GM12878 (cell line): ENCODE data around the gene RABL6. TPM values are rescaled to one million over a fixed set of nuclear protein-coding genes. Genes with fewer than 3 reads are reported as not detected.

Source experiments
- ATAC-seq: fragments of 200-7000 bp; cut with Tn5 transposase; 3 replicates; pipeline ENCODE4 v1.9.1; 2020; ENCODE audit warnings: mild to moderate bottlenecking, moderate library complexity
- BruUV-seq: library from RNA; stranded (reverse); fragments of 400-500 nt; replicated peaks from 2 replicates; lab custom pipeline; 2021; lab: Mats Ljungman, UMichigan
- CTCF ChIA-PET: fragments of 300-600 bp; sonication (Branson Sonifier 250); formaldehyde crosslinking; extraction: SDS; loops from one replicate; lab custom pipeline; 2021; ENCODE audit warnings: inconsistent platforms; lab: Yijun Ruan, JAX
- POLR2A ChIA-PET: fragments of 350-600 bp; formaldehyde crosslinking; extraction: SDS; loops from one replicate; lab custom pipeline; 2021; ENCODE audit warnings: inconsistent platforms; lab: Charles Lee
- RAD21 ChIA-PET: fragments of 300-600 bp; sonication (Branson Sonifier 250); formaldehyde crosslinking; loops from one replicate; lab custom pipeline; 2023; ENCODE audit warnings: antibody characterized with exemption; ENCODE audit not compliant: unreplicated experiment; lab: Charles Lee
- SMC1A ChIA-PET: fragments of 300-600 bp; sonication (Branson Sonifier 250); formaldehyde crosslinking; loops from one replicate; lab custom pipeline; 2023; ENCODE audit not compliant: unreplicated experiment, uncharacterized antibody; lab: Charles Lee
- DNase-seq: peaks from one replicate; pipeline ENCODE4 v3.0.0-alpha.2; 2011; ENCODE audit warnings: low read depth, low spot score
- FAIRE-seq: peaks from 3 replicates; lab custom pipeline; 2011; peaks lifted over from hg19 to GRCh38; lab: Jason Lieb, UNC
- H2AFZ ChIP-seq: 2 replicates; pipeline ENCODE4 v1.6.0; 2011; ENCODE audit warnings: low read depth, low read length, control low read depth; ENCODE audit not compliant: control insufficient read depth
- H3K27ac ChIP-seq: 2 replicates; pipeline ENCODE4 v1.5.1; 2011; ENCODE audit warnings: control low read depth; ENCODE audit not compliant: control insufficient read depth, insufficient read depth
- H3K27me3 ChIP-seq, 2 experiments: replicated peaks in 1 of 2; 2 replicates each; pipeline versions ENCODE4 v1.6.0 to v1.6.1; 2011; ENCODE audit warnings: low read length in 1 of 2; ENCODE audit not compliant: control insufficient read depth in 2 of 2, insufficient read depth in 2 of 2
- H3K36me3 ChIP-seq, 2 experiments: 2 replicates each; pipeline ENCODE4 v1.5.1; 2011; ENCODE audit warnings: low read length in 1 of 2; ENCODE audit not compliant: control insufficient read depth in 2 of 2, insufficient read depth in 2 of 2
- H3K4me1 ChIP-seq: 2 replicates; pipeline ENCODE4 v1.6.1; 2011; ENCODE audit warnings: mild to moderate bottlenecking, low read length, moderate library complexity, mixed read lengths; ENCODE audit not compliant: control insufficient read depth, insufficient read depth
- H3K4me2 ChIP-seq: 2 replicates; pipeline ENCODE4 v1.6.0; 2011; ENCODE audit warnings: control low read depth; ENCODE audit not compliant: control insufficient read depth, insufficient read depth
- H3K4me3 ChIP-seq: fragments of 200-600 bp; sonication (generic); 2 replicates; pipeline ENCODE4 v1.5.1; 2016
- H3K79me2 ChIP-seq: 2 replicates; pipeline ENCODE4 v1.6.0; 2011; ENCODE audit warnings: low read length; ENCODE audit not compliant: control insufficient read depth, insufficient read depth
- H3K9ac ChIP-seq: 2 replicates; pipeline ENCODE4 v1.8.0; 2011; ENCODE audit warnings: low read length, control low read depth, mixed read lengths; ENCODE audit not compliant: control insufficient read depth, insufficient read depth
- H3K9me3 ChIP-seq: replicated peaks from 3 replicates; pipeline ENCODE4 v1.5.1; 2011; ENCODE audit warnings: mild to moderate bottlenecking, low read length; ENCODE audit not compliant: control insufficient read depth, insufficient read depth
- H4K20me1 ChIP-seq: 2 replicates; pipeline ENCODE4 v1.6.0; 2011; ENCODE audit not compliant: control insufficient read depth, insufficient read depth
- JUND ChIP-seq: IDR thresholded peaks from 2 replicates; pipeline ENCODE4 v1.6.1; 2012; ENCODE audit warnings: low read depth, mild to moderate bottlenecking, low read length, improper control_type of control experiment, moderate library complexity
- MTA2 ChIP-seq: fragments of 450-650 bp; IDR thresholded peaks from 2 replicates; pipeline ENCODE4 v1.6.1; 2016; ENCODE audit warnings: low read depth, mild to moderate bottlenecking, moderate library complexity
- MYC ChIP-seq: IDR thresholded peaks from 2 replicates; pipeline ENCODE4 v1.6.1; 2011; ENCODE audit warnings: mild to moderate bottlenecking, low read length, moderate library complexity, inconsistent platforms; ENCODE audit not compliant: insufficient read depth, insufficient replicate concordance, insufficient read length, severe bottlenecking
- NFXL1 ChIP-seq: fragments of 450-650 bp; IDR thresholded peaks from 2 replicates; pipeline ENCODE4 v1.6.1; 2017; ENCODE audit warnings: antibody characterized with exemption, mild to moderate bottlenecking, borderline replicate concordance
- PML ChIP-seq: IDR thresholded peaks from 2 replicates; pipeline ENCODE4 v1.6.1; 2012; ENCODE audit warnings: low read length, inconsistent platforms
- POU2F2 ChIP-seq: IDR thresholded peaks from 3 replicates; pipeline ENCODE4 v1.6.1; 2011; ENCODE audit warnings: low read depth, mild to moderate bottlenecking, low read length, borderline replicate concordance
- SP1 ChIP-seq: IDR thresholded peaks from one replicate; pipeline ENCODE4 v1.6.1; 2011; ENCODE audit warnings: low read depth, low read length
- TAF1 ChIP-seq: IDR thresholded peaks from 2 replicates; pipeline ENCODE4 v1.6.1; 2011; ENCODE audit warnings: mild to moderate bottlenecking, low read depth, low read length, borderline replicate concordance
- ZNF207 ChIP-seq: fragments of 450-650 bp; IDR thresholded peaks from 2 replicates; pipeline ENCODE4 v1.6.1; 2014; ENCODE audit warnings: antibody characterized with exemption, mild to moderate bottlenecking, borderline replicate concordance
- WGBS: methylation state at CpG from one replicate; pipeline ENCODE4 v1.1.6; 2016; ENCODE audit warnings: low lambda C conversion rate; ENCODE audit not compliant: insufficient replicate concordance, insufficient coverage; ENCODE audit errors: missing lambda C conversion rate; 5-methylcytosine and 5-hydroxymethylcytosine counted together
- in situ Hi-C: fragments of 300-500 bp; cut with MboI; formaldehyde crosslinking; loops from 9 replicates; pipeline ENCODE4 v1.14.3; 2018; ENCODE audit warnings: mixed read lengths
- intact Hi-C: fragments of 100-400 bp; cut with micrococcal nuclease; formaldehyde crosslinking; loops from one replicate; pipeline ENCODE4 v1.14.2; 2022; ENCODE audit not compliant: unreplicated experiment
- polyA plus RNA-seq, 11 experiments: library from polyadenylated mRNA; depleted of rRNA in 4 of 11; unstranded in 6 of 11; stranded (reverse) in 5 of 11; fragments of >200 nt; fragmentation: Nextera tagmentation in 4 of 11; fragmentation: Illumina TruSeq in 1 of 11; extraction: Ambion mirVana in 4 of 11; extraction: Trizol in 1 of 11; gene quantifications; 1 replicate in 1 of 11; 2 replicates in 10 of 11; pipeline versions ENCODE4 v1.2.1 to v1.2.3, GENCODE V29; 2011 to 2016; ENCODE audit warnings: inconsistent platforms in 2 of 11, missing spikeins in 2 of 11, low read depth in 1 of 11
- total RNA-seq, 4 experiments: library from RNA; depleted of rRNA in 3 of 4; stranded (reverse); fragments of >200 nt in 3 of 4; fragmentation: Illumina TruSeq in 1 of 4; extraction: Trizol in 1 of 4; gene quantifications; 2 replicates each; pipeline versions ENCODE4 v1.2.1 to v1.2.3, GENCODE V29; 2013 to 2021
- TF ChIP-seq, protein P1 (sequence below): fragments of 450-650 bp; IDR thresholded peaks from 2 replicates; pipeline ENCODE4 v1.6.1; 2017; ENCODE audit warnings: mild to moderate bottlenecking, moderate library complexity
- TF ChIP-seq, protein P2 (sequence below): IDR thresholded peaks from 2 replicates; pipeline ENCODE4 v1.6.1; 2011; ENCODE audit warnings: borderline replicate concordance, low read depth, mild to moderate bottlenecking, moderate library complexity, low read length; ENCODE audit not compliant: insufficient read depth, poor library complexity, severe bottlenecking
- TF ChIP-seq, protein P3 (sequence below): fragments of 450-650 bp; IDR thresholded peaks from 2 replicates; pipeline ENCODE4 v1.6.1; 2017; ENCODE audit warnings: borderline replicate concordance

The RABL6 gene
- total and polyA plus RNA-seq, 10 of the 15 experiments (the other 5 are each of a cell fraction or from before 2014, with no cell fraction given) = 1.4 to 134 (median 42.7) TPM

DNA sequence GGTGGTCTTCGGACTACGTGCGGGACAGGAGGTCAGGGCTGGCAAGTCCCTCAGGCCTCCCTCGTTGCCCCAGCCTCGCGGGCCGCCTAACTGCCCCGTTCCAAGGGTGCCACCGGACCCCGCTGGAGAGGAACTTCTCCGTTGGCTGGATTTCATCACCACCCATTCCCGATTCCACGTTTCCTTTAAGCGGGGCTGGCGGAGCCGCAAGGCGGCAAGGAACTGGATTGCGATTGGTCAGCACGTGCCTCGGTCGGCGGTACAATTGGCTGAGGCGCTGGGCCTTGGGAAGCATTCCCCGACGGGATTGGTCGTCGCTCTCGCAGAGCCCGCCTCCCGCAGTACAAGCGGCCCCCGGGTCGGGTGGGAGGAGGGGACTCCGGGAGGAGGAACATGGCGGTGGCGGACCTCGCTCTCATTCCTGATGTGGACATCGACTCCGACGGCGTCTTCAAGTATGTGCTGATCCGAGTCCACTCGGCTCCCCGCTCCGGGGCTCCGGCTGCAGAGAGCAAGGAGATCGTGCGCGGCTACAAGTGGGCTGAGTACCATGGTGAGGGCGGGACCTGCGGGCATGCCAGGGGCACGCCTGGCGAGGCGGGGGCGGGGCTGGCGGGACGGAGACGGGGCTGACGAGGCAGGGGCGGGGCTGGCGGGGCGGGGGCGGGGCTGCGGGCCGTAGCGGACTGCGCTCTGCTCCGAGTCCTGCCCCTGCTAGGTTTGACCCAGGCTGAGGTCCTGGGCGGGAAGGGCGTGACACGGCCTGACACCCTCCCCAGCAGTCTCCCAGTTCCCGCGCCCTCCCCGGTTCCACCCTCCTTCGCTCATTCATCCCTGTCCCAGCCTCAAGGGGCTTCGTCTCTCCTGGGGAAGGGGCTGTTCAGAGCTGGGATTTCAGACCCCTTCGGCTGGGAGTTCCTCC, 41.6 kb downstream of the RABL6 start, which contains the start of gene PHPT1:
Gene PHPT1, plus strand, starts transcription at position 372 of the 922 bp plus-strand sequence. Its CDS starts 22 bp downstream, at position 394.
- BruUV-seq = no TSS peak
- H3K9ac ChIP-seq = peak within 1 kb of the TSS; percentile 58
- peaks cover 7% of the 10 kb centered on the region for H3K4me1 ChIP-seq
- peaks cover 4% of the 10 kb centered on the region; the same call in 1 of the 3 replicates for H3K9me3 ChIP-seq
- CTCF ChIA-PET = interaction anchor here (0.6 to 2.2 kb wide), 3 partner anchors 37 to 150 kb away, joined by 3 to 7 read pairs (median 5); partner anchors contain the start of gene TRAF2
- DNase-seq (peak; percentile 92), FAIRE-seq (peak; percentile 99), ATAC-seq (peak; percentile 91)
- H3K79me2 ChIP-seq = peaks cover 10% of the 10 kb centered on the region; the same call in 1 of the 2 replicates
- peak within 1 kb of the TSS; percentile 80 for H3K4me3 ChIP-seq
- in situ Hi-C loops = no loop called here
- RAD21 ChIA-PET = interaction anchor here (1.3 kb wide), 1 partner anchor 53 kb away, joined by 3 read pairs; no protein-coding TSS in a partner anchor
- peak within 1 kb of the TSS; percentile 91 for H2AFZ ChIP-seq
- H4K20me1 ChIP-seq = no peaks in the 10 kb centered on the region; the same call in 1 of the 2 replicates
- H3K27ac ChIP-seq = peak within 1 kb of the TSS; percentile 81
- POLR2A ChIA-PET = interaction anchor here (1.0 kb wide), 2 partner anchors 35 to 41 kb away, joined by 3 read pairs; no protein-coding TSS in a partner anchor
- WGBS = 1% methylated on average over 62 of the region's 77 CpGs
- SMC1A ChIA-PET = no interaction called here
- intact Hi-C loops = loop anchor here (2.0 to 5.0 kb wide), 3 partner anchors 33 to 188 kb away; partner anchors contain the start of gene TMEM141
- peaks cover 4 to 8% of the 10 kb centered on the region in 2 experiments; a peak in 3 of 4 replicates for H3K36me3 ChIP-seq
- H3K4me2 ChIP-seq = peak within 1 kb of the TSS; percentile 96
- no peaks in the 10 kb centered on the region; a peak in 1 of 4 replicates for H3K27me3 ChIP-seq
- TF ChIP-seq TAF1 (peak; percentile 72), ZNF207 (peak; percentile 86; the same call in 1 of the 2 replicates), MTA2 (0 out of 2 replicates have a peak, but pooled peaks have one; percentile 16), JUND (no peak), MYC (no peak), SP1 (peak; percentile 100), NFXL1 (no peak), PML (peak; percentile 65; the same call in 1 of the 2 replicates), POU2F2 (peak; percentile 39; the same call in 1 of the 3 replicates)
- TF ChIP-seq, protein P1, sequence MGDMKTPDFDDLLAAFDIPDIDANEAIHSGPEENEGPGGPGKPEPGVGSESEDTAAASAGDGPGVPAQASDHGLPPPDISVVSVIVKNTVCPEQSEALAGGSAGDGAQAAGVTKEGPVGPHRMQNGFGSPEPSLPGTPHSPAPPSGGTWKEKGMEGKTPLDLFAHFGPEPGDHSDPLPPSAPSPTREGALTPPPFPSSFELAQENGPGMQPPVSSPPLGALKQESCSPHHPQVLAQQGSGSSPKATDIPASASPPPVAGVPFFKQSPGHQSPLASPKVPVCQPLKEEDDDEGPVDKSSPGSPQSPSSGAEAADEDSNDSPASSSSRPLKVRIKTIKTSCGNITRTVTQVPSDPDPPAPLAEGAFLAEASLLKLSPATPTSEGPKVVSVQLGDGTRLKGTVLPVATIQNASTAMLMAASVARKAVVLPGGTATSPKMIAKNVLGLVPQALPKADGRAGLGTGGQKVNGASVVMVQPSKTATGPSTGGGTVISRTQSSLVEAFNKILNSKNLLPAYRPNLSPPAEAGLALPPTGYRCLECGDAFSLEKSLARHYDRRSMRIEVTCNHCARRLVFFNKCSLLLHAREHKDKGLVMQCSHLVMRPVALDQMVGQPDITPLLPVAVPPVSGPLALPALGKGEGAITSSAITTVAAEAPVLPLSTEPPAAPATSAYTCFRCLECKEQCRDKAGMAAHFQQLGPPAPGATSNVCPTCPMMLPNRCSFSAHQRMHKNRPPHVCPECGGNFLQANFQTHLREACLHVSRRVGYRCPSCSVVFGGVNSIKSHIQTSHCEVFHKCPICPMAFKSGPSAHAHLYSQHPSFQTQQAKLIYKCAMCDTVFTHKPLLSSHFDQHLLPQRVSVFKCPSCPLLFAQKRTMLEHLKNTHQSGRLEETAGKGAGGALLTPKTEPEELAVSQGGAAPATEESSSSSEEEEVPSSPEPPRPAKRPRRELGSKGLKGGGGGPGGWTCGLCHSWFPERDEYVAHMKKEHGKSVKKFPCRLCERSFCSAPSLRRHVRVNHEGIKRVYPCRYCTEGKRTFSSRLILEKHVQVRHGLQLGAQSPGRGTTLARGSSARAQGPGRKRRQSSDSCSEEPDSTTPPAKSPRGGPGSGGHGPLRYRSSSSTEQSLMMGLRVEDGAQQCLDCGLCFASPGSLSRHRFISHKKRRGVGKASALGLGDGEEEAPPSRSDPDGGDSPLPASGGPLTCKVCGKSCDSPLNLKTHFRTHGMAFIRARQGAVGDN = peak; percentile 47; the same call in 1 of the 2 replicates
- TF ChIP-seq, protein P2, sequence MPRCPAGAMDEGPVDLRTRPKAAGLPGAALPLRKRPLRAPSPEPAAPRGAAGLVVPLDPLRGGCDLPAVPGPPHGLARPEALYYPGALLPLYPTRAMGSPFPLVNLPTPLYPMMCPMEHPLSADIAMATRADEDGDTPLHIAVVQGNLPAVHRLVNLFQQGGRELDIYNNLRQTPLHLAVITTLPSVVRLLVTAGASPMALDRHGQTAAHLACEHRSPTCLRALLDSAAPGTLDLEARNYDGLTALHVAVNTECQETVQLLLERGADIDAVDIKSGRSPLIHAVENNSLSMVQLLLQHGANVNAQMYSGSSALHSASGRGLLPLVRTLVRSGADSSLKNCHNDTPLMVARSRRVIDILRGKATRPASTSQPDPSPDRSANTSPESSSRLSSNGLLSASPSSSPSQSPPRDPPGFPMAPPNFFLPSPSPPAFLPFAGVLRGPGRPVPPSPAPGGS = peak; percentile 14
- TF ChIP-seq, protein P3, sequence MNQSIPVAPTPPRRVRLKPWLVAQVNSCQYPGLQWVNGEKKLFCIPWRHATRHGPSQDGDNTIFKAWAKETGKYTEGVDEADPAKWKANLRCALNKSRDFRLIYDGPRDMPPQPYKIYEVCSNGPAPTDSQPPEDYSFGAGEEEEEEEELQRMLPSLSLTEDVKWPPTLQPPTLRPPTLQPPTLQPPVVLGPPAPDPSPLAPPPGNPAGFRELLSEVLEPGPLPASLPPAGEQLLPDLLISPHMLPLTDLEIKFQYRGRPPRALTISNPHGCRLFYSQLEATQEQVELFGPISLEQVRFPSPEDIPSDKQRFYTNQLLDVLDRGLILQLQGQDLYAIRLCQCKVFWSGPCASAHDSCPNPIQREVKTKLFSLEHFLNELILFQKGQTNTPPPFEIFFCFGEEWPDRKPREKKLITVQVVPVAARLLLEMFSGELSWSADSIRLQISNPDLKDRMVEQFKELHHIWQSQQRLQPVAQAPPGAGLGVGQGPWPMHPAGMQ = no peak
